ENCODE results near the gene APBA2. TPM values are rescaled to one million over a fixed set of nuclear protein-coding genes. Genes with fewer than 3 reads are reported as not detected.

The APBA2 gene
- total RNA-seq, 5 donors from 2014 or later (not counting 1 experiment from before 2014, with no cell fraction given), result 78.9 to 118 (median 94.9) TPM

- POLR2A ChIA-PET, result no interaction called here
- no peak overlapping the region for H3K4me3 ChIP-seq (ENCODE audit: control insufficient read depth in 1 of 2, extremely low read depth in 1 of 2, low read length in 1 of 2)
- no peaks in the 10 kb centered on the region for H3K36me3 Mint-ChIP-seq
Observed at GRCh38 chr15:28881600-28881999, 4.2 kb upstream of the APBA2 start.

GRCh38 chr15:28884151-28884940 is 1.4 kb upstream of the APBA2 start:
- H3K9me3 Mint-ChIP-seq, result no peaks in the 10 kb centered on the region
- Histone ChIP-seq H3K9me3 (no peaks in the 10 kb centered on the region), H3K4me3 (ENCODE audit: control insufficient read depth in 1 of 2, extremely low read depth in 1 of 2, low read length in 1 of 2) (no peak overlapping the region), H3K27me3 (replicated peaks in 1 of 2; ENCODE audit: control insufficient read depth in 2 of 2, extremely low read depth in 1 of 2, insufficient read depth in 2 of 2, low read length in 1 of 2) (peaks cover 0 to 16% of the 10 kb centered on the region in 2 experiments), H3K36me3 (ENCODE audit: control insufficient read depth in 2 of 2, extremely low read depth in 1 of 2, insufficient read depth in 1 of 2, low read length in 1 of 2) (no peaks in the 10 kb centered on the region), H3K4me1 (ENCODE audit: control insufficient read depth in 1 of 2, extremely low read depth in 1 of 2, insufficient read depth in 2 of 2, low read length in 2 of 2) (peaks cover 9 to 38% of the 10 kb centered on the region in 2 experiments), H3K27ac (ENCODE audit: low read length) (no peak overlapping the region)
- ChIA-PET POLR2A (no interaction called here), CTCF (interaction anchor here in 1 of 2 donors (1.2 kb wide), 1 partner anchor 91 kb away, joined by 3 read pairs; no protein-coding TSS in a partner anchor)
- H3K36me3 Mint-ChIP-seq, result peaks cover 4% of the 10 kb centered on the region
- H3K4me3 Mint-ChIP-seq, result peak overlapping the region; percentile 71 to 89 (median 72)
- peak overlapping the region in 1 of 2 donors; percentile 82 for H3K27ac Mint-ChIP-seq
- 97% methylated on average over 7 of the region's 11 CpGs for WGBS (ENCODE audit: insufficient coverage)
- H3K4me1 Mint-ChIP-seq, result peaks cover 23 to 33% (median 26%) of the 10 kb centered on the region in 3 donors
- peaks cover 0 to 3% of the 10 kb centered on the region in 2 donors for H3K27me3 Mint-ChIP-seq
- DNase-seq, result no peak
- ATAC-seq (replicated peaks in 1 of 4), result no peak

More at GRCh38 chr15:28881600-28881999, 4.2 kb upstream of the APBA2 start:
- Mint-ChIP-seq H3K27ac (no peak overlapping the region), H3K4me1 (peaks cover 4 to 11% (median 4%) of the 10 kb centered on the region in 3 donors), H3K4me3 (no peak overlapping the region), H3K9me3 (no peaks in the 10 kb centered on the region), H3K27me3 (no peaks in the 10 kb centered on the region)
- no peak for ATAC-seq (replicated peaks in 1 of 4)
- H3K9me3 ChIP-seq, result no peaks in the 10 kb centered on the region
- peaks cover 8 to 17% of the 10 kb centered on the region in 2 experiments for H3K4me1 ChIP-seq (ENCODE audit: control insufficient read depth in 1 of 2, extremely low read depth in 1 of 2, insufficient read depth in 2 of 2, low read length in 2 of 2)
- peaks cover 0 to 19% of the 10 kb centered on the region in 2 experiments for H3K27me3 ChIP-seq (replicated peaks in 1 of 2; ENCODE audit: control insufficient read depth in 2 of 2, extremely low read depth in 1 of 2, insufficient read depth in 2 of 2, low read length in 1 of 2)
- no peak overlapping the region for H3K27ac ChIP-seq (ENCODE audit: low read length)
- no peak for DNase-seq
- WGBS (ENCODE audit: insufficient coverage), result no CpG with 5 or more reads among the region's 1 CpG
- no peaks in the 10 kb centered on the region for H3K36me3 ChIP-seq (ENCODE audit: control insufficient read depth in 2 of 2, extremely low read depth in 1 of 2, insufficient read depth in 1 of 2, low read length in 1 of 2)
- CTCF ChIA-PET, result no interaction called here

GRCh38 chr15:28885128-28885629 is 595 bp upstream of the APBA2 start:
- Histone ChIP-seq H3K4me1 (ENCODE audit: control insufficient read depth in 1 of 2, extremely low read depth in 1 of 2, insufficient read depth in 2 of 2, low read length in 2 of 2) (peaks cover 16 to 46% of the 10 kb centered on the region in 2 experiments), H3K27me3 (replicated peaks in 1 of 2; ENCODE audit: control insufficient read depth in 2 of 2, extremely low read depth in 1 of 2, insufficient read depth in 2 of 2, low read length in 1 of 2) (peaks cover 0 to 12% of the 10 kb centered on the region in 2 experiments), H3K4me3 (ENCODE audit: control insufficient read depth in 1 of 2, extremely low read depth in 1 of 2, low read length in 1 of 2) (peak overlapping the region; percentile 46 to 59), H3K9me3 (no peaks in the 10 kb centered on the region), H3K27ac (ENCODE audit: low read length) (no peak overlapping the region), H3K36me3 (ENCODE audit: control insufficient read depth in 2 of 2, extremely low read depth in 1 of 2, insufficient read depth in 1 of 2, low read length in 1 of 2) (no peaks in the 10 kb centered on the region)
- H3K4me3 Mint-ChIP-seq, result peak overlapping the region; percentile 71 to 89 (median 72)
- ChIA-PET POLR2A (no interaction called here), CTCF (interaction anchor here in 1 of 2 donors (1.2 kb wide), 1 partner anchor 90 kb away, joined by 3 read pairs; no protein-coding TSS in a partner anchor)
- peaks cover 31 to 41% (median 34%) of the 10 kb centered on the region in 3 donors for H3K4me1 Mint-ChIP-seq
- DNase-seq (peak in 4 of 35 experiments; percentile 10 to 40 (median 31)), ATAC-seq (replicated peaks in 1 of 4) (peak in 2 of 4 experiments; percentile 25 to 37)
- 28% methylated on average over 25 of the region's 31 CpGs for WGBS (ENCODE audit: insufficient coverage)
- peaks cover 0 to 3% of the 10 kb centered on the region in 2 donors for H3K27me3 Mint-ChIP-seq
- no peaks in the 10 kb centered on the region for H3K9me3 Mint-ChIP-seq
- H3K27ac Mint-ChIP-seq, result peak overlapping the region in 1 of 2 donors; percentile 82
- H3K36me3 Mint-ChIP-seq, result peaks cover 4% of the 10 kb centered on the region

GRCh38 chr15:28886431-28887338 is 911 bp downstream of the APBA2 start:
- WGBS (ENCODE audit: insufficient coverage), result 16% methylated on average over 55 of the region's 61 CpGs
- peaks cover 24 to 59% of the 10 kb centered on the region in 2 experiments for H3K4me1 ChIP-seq (ENCODE audit: control insufficient read depth in 1 of 2, extremely low read depth in 1 of 2, insufficient read depth in 2 of 2, low read length in 2 of 2)
- H3K4me3 ChIP-seq (ENCODE audit: control insufficient read depth in 1 of 2, extremely low read depth in 1 of 2, low read length in 1 of 2), result peak overlapping the region; percentile 70 to 79
- H3K4me1 Mint-ChIP-seq, result peaks cover 46 to 56% (median 50%) of the 10 kb centered on the region in 3 donors
- peak overlapping the region; percentile 58 for H3K27ac ChIP-seq (ENCODE audit: low read length)
- peak overlapping the region; percentile 99 to 100 for H3K27ac Mint-ChIP-seq
- no peaks in the 10 kb centered on the region for H3K9me3 ChIP-seq
- no peaks in the 10 kb centered on the region for H3K9me3 Mint-ChIP-seq
- peaks cover 0 to 12% of the 10 kb centered on the region in 2 experiments for H3K27me3 ChIP-seq (replicated peaks in 1 of 2; ENCODE audit: control insufficient read depth in 2 of 2, extremely low read depth in 1 of 2, insufficient read depth in 2 of 2, low read length in 1 of 2)
- CTCF ChIA-PET, result interaction anchor here in 1 of 2 donors (0.6 kb wide), 2 partner anchors 72 to 74 kb away, joined by 3 read pairs; no protein-coding TSS in a partner anchor
- no peaks in the 10 kb centered on the region for H3K36me3 ChIP-seq (ENCODE audit: control insufficient read depth in 2 of 2, extremely low read depth in 1 of 2, insufficient read depth in 1 of 2, low read length in 1 of 2)
- H3K4me3 Mint-ChIP-seq, result peak overlapping the region; percentile 85 to 89 (median 88)
- peaks cover 0 to 3% of the 10 kb centered on the region in 2 donors for H3K27me3 Mint-ChIP-seq
- DNase-seq (peak in 13 of 35 experiments; percentile 16 to 42 (median 25)), ATAC-seq (replicated peaks in 1 of 4) (no peak)
- H3K36me3 Mint-ChIP-seq, result peaks cover 4% of the 10 kb centered on the region
- POLR2A ChIA-PET, result interaction anchor here in 1 of 2 donors (0.5 to 0.6 kb wide), 2 partner anchors 53 to 54 kb away, joined by 3 read pairs; no protein-coding TSS in a partner anchor

- WGBS (ENCODE audit: insufficient coverage), result 84% methylated on average over 8 of the region's 17 CpGs
- Histone ChIP-seq H3K36me3 (ENCODE audit: control insufficient read depth in 2 of 2, extremely low read depth in 1 of 2, insufficient read depth in 1 of 2, low read length in 1 of 2) (no peaks in the 10 kb centered on the region), H3K9me3 (no peaks in the 10 kb centered on the region), H3K27me3 (replicated peaks in 1 of 2; ENCODE audit: control insufficient read depth in 2 of 2, extremely low read depth in 1 of 2, insufficient read depth in 2 of 2, low read length in 1 of 2) (peaks cover 0 to 12% of the 10 kb centered on the region in 2 experiments), H3K4me3 (ENCODE audit: control insufficient read depth in 1 of 2, extremely low read depth in 1 of 2, low read length in 1 of 2) (peak overlapping the region; percentile 70 to 79), H3K4me1 (ENCODE audit: control insufficient read depth in 1 of 2, extremely low read depth in 1 of 2, insufficient read depth in 2 of 2, low read length in 2 of 2) (peaks cover 25 to 59% of the 10 kb centered on the region in 2 experiments), H3K27ac (ENCODE audit: low read length) (peak overlapping the region; percentile 88)
- Mint-ChIP-seq H3K27ac (peak overlapping the region; percentile 99 to 100), H3K4me3 (peak overlapping the region; percentile 85 to 89 (median 88)), H3K9me3 (no peaks in the 10 kb centered on the region), H3K36me3 (peaks cover 4% of the 10 kb centered on the region), H3K4me1 (peaks cover 52 to 62% (median 55%) of the 10 kb centered on the region in 3 donors), H3K27me3 (peaks cover 0 to 3% of the 10 kb centered on the region in 2 donors)
- POLR2A ChIA-PET, result interaction anchor here in 1 of 2 donors (0.5 kb wide), 1 partner anchor 53 kb away, joined by 3 read pairs; no protein-coding TSS in a partner anchor
- DNase-seq (no peak), ATAC-seq (replicated peaks in 1 of 4) (no peak)
- CTCF ChIA-PET, result interaction anchor here (0.6 to 0.9 kb wide), 4 partner anchors 71 to 88 kb away, joined by 3 read pairs; no protein-coding TSS in a partner anchor
Observed at GRCh38 chr15:28887339-28888174, 1.8 kb downstream of the APBA2 start.
